Right lobe of liver (tissue), 4 donors: ENCODE data around the gene IFNAR2.

Experiments used
- POLR2A ChIP-seq: fragments of 450-650 bp; IDR thresholded peaks from one replicate; pipeline ENCODE4 v1.6.1; 2017; ENCODE audit warnings: antibody characterized with exemption, mild to moderate bottlenecking
- TF ChIP-seq, protein P1 (sequence below), 4 donors: fragments of 200-600 bp in 3 of 4; fragments of 450-650 bp in 1 of 4; IDR thresholded peaks; one replicate each; pipeline versions ENCODE4 v1.5.1 to v1.8.0; 2016 to 2022; ENCODE audit warnings: antibody characterized with exemption in 4 of 4, mild to moderate bottlenecking in 2 of 4
- donor health status: DM: no; HTN: no; CAD: no.
- donor health status: DM: no; HTN: no; CAD: no.
- donor health status: DM: no; HTN: yes; CAD: no.

GRCh38 chr21:33262921-33263320 lies 33.2 kb downstream of the IFNAR2 start:
- TF ChIP-seq, protein P1, sequence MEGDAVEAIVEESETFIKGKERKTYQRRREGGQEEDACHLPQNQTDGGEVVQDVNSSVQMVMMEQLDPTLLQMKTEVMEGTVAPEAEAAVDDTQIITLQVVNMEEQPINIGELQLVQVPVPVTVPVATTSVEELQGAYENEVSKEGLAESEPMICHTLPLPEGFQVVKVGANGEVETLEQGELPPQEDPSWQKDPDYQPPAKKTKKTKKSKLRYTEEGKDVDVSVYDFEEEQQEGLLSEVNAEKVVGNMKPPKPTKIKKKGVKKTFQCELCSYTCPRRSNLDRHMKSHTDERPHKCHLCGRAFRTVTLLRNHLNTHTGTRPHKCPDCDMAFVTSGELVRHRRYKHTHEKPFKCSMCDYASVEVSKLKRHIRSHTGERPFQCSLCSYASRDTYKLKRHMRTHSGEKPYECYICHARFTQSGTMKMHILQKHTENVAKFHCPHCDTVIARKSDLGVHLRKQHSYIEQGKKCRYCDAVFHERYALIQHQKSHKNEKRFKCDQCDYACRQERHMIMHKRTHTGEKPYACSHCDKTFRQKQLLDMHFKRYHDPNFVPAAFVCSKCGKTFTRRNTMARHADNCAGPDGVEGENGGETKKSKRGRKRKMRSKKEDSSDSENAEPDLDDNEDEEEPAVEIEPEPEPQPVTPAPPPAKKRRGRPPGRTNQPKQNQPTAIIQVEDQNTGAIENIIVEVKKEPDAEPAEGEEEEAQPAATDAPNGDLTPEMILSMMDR (IDR thresholded peaks at IDR 0.05) = no peak
- no peak for TF ChIP-seq POLR2A
